ENCODE measurements around the gene MAN2B1.

- TF ChIP-seq CTCF (IDR thresholded peaks at IDR 0.05; ENCODE audit: low read depth, low read length, poor library complexity, severe bottlenecking) (peak; percentile 93), EZH2phosphoT487 (IDR thresholded peaks at IDR 0.05; ENCODE audit: borderline replicate concordance, low read length) (no peak)
Measured at GRCh38 chr19:12639901-12640613, 26.5 kb downstream of the MAN2B1 start.

Data from DOHH2 (cell line).